Right atrium auricular region (tissue), 2 donors: ENCODE results near the gene SIGLEC1. TPM values are rescaled to one million over a fixed set of nuclear protein-coding genes. Genes with fewer than 3 reads are reported as not detected.

ENCODE experiments used
- DNase-seq: peaks from one replicate; pipeline ENCODE4 v3.0.0-alpha.2; 2019; ENCODE audit warnings: low spot score
- H3K27ac ChIP-seq, 2 donors: fragments of 200-600 bp; sonication (generic); 1 replicate in 1 of 2; 2 replicates in 1 of 2; pipeline ENCODE4 v1.5.1; 2016 to 2019
- H3K27me3 ChIP-seq, 2 donors: fragments of 200-600 bp; sonication (generic); one replicate each; pipeline versions ENCODE4 v1.5.1 to v1.6.0; 2017 to 2019
- H3K36me3 ChIP-seq: fragments of 200-600 bp; sonication (generic); one replicate; pipeline ENCODE4 v1.5.1; 2016
- H3K4me1 ChIP-seq, 2 donors: fragments of 200-600 bp; sonication (generic); one replicate each; pipeline versions ENCODE4 v1.5.1 to v1.6.0; 2017 to 2019
- H3K4me3 ChIP-seq, 2 donors: fragments of 200-600 bp; sonication (generic); 1 replicate in 1 of 2; 2 replicates in 1 of 2; pipeline ENCODE4 v1.5.1; 2017 to 2019; ENCODE audit warnings: mild to moderate bottlenecking in 1 of 2, moderate library complexity in 1 of 2
- H3K9me3 ChIP-seq, 2 donors: fragments of 200-600 bp; sonication (generic); one replicate each; pipeline ENCODE4 v1.5.1; 2019
- CTCF ChIP-seq, 2 donors: fragments of 200-600 bp; sonication (generic); IDR thresholded peaks; one replicate each; pipeline ENCODE4 v1.5.1; 2019; ENCODE audit warnings: antibody characterized with exemption in 2 of 2
- total RNA-seq, 2 donors: library from RNA; depleted of rRNA; stranded (reverse); fragments of >200 nt; gene quantifications; one replicate each; pipeline ENCODE4 v1.1.0, GENCODE V29; 2016

SIGLEC1 gene
- total RNA-seq, 2 donors from 2014 or later, result 3.2 to 3.9 TPM

GRCh38 chr20:3686421-3686820 is 26.0 kb downstream of the SIGLEC1 start:
- peaks cover 0 to 3% of the 10 kb centered on the region in 2 donors for H3K27me3 ChIP-seq
- H3K9me3 ChIP-seq, result no peaks in the 10 kb centered on the region
- TF ChIP-seq CTCF (IDR thresholded peaks at IDR 0.05), result no peak
- no peak overlapping the region for H3K4me3 ChIP-seq
- H3K27ac ChIP-seq, result peak overlapping the region; percentile 6 to 63
- H3K4me1 ChIP-seq, result peaks cover 0 to 23% of the 10 kb centered on the region in 2 donors
- no peak for DNase-seq
- H3K36me3 ChIP-seq, result no peaks in the 10 kb centered on the region

- DNase-seq, result no peak
- Histone ChIP-seq H3K9me3 (no peaks in the 10 kb centered on the region), H3K4me1 (peaks cover 0 to 34% of the 10 kb centered on the region in 2 donors), H3K27ac (no peak overlapping the region), H3K4me3 (no peak overlapping the region), H3K36me3 (no peaks in the 10 kb centered on the region), H3K27me3 (peaks cover 0 to 3% of the 10 kb centered on the region in 2 donors)
- no peak for TF ChIP-seq CTCF (IDR thresholded peaks at IDR 0.05)
Measured at GRCh38 chr20:3685341-3685740, 27.1 kb downstream of the SIGLEC1 start.

- DNase-seq, result no peak
- no peak for TF ChIP-seq CTCF (IDR thresholded peaks at IDR 0.05)
- no peaks in the 10 kb centered on the region for H3K9me3 ChIP-seq
- H3K27ac ChIP-seq, result peak within 1 kb of the TSS; percentile 78 to 85
- H3K27me3 ChIP-seq, result peaks cover 0 to 3% of the 10 kb centered on the region in 2 donors
- H3K4me1 ChIP-seq, result peaks cover 0 to 48% of the 10 kb centered on the region in 2 donors
- H3K36me3 ChIP-seq, result no peaks in the 10 kb centered on the region
- H3K4me3 ChIP-seq, result peak within 1 kb of the TSS; percentile 48 to 61
Measured at GRCh38 chr20:3681931-3682781, 30.2 kb downstream of the SIGLEC1 start, which contains the start of gene ADAM33. Gene ADAM33, minus strand, starts transcription at chr20:3682010. Its CDS starts 6 bp downstream, at chr20:3682004.

GRCh38 chr20:3681352-3681930 is 31.0 kb downstream of the SIGLEC1 start:
- Histone ChIP-seq H3K27ac (peak overlapping the region; percentile 78 to 85), H3K36me3 (no peaks in the 10 kb centered on the region), H3K27me3 (peaks cover 0 to 3% of the 10 kb centered on the region in 2 donors), H3K9me3 (no peaks in the 10 kb centered on the region), H3K4me3 (peak overlapping the region; percentile 48 to 61), H3K4me1 (peaks cover 0 to 48% of the 10 kb centered on the region in 2 donors)
- no peak for TF ChIP-seq CTCF (IDR thresholded peaks at IDR 0.05)
- DNase-seq, result no peak

GRCh38 chr20:3680701-3681351 is 31.6 kb downstream of the SIGLEC1 start:
- H3K4me3 ChIP-seq, result peak overlapping the region; percentile 48 to 61
- peaks cover 0 to 48% of the 10 kb centered on the region in 2 donors for H3K4me1 ChIP-seq
- TF ChIP-seq CTCF (IDR thresholded peaks at IDR 0.05), result no peak
- peak overlapping the region; percentile 78 to 85 for H3K27ac ChIP-seq
- no peaks in the 10 kb centered on the region for H3K36me3 ChIP-seq
- DNase-seq, result no peak
- no peaks in the 10 kb centered on the region for H3K9me3 ChIP-seq
- peaks cover 0 to 3% of the 10 kb centered on the region in 2 donors for H3K27me3 ChIP-seq
